NCI-H2171 (cell line): ENCODE results near the gene AICDA.
"Not testable (repeated sequence)": the region's sequence is repeated elsewhere in the genome, so short reads cannot be mapped to it uniquely, and the experiment has no call there.

Source experiments
- DNase-seq: peaks from one replicate; lab custom pipeline; 2025; lab: John Stamatoyannopoulos, UW

Gene AICDA

DNA sequence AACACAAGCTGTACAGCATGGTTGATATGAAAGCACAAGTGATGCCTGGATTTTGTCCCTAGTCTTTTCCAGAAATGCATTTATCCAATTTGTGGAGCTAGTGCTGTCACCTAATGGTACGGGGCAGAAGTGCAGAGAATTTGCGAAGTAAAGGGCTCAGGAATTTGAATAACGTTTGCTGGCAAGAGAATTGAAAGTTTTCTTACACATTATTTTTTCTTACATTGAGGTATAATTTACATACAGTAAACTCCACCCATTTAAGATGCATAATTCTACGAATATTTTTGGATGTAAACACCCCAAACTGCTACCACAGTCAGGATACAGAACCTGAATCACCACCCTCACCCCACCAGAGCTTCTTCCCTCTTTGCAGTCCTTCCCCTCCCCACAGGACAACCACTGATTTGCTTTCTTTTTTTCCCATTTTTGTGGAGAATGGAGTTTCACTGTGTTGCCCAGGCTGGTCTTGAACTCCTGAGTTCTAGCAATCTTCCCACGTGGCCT is 3.5 kb downstream of the AICDA start:
- DNase-seq: peak; percentile 52

DNA sequence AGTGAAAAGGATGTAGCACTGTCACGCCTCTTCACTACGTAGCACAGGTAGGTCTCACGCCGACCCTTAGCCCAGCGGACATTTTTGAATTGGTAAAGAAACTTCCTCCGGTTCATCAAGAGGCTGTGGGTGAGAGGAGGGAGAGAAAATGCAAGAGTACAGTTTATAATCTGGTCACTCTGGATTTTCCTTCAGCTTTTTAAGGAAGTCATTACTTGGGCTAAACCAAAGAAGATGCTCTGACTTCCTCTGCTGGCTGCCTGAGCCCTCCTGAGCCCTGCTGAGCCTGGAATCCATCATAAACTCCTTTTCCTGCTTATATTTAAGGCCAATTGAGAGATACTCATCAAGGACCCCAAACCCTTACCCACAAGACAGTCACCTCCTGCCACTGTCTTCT is 5.8 kb downstream of the AICDA start:
- DNase-seq: no peak

DNA sequence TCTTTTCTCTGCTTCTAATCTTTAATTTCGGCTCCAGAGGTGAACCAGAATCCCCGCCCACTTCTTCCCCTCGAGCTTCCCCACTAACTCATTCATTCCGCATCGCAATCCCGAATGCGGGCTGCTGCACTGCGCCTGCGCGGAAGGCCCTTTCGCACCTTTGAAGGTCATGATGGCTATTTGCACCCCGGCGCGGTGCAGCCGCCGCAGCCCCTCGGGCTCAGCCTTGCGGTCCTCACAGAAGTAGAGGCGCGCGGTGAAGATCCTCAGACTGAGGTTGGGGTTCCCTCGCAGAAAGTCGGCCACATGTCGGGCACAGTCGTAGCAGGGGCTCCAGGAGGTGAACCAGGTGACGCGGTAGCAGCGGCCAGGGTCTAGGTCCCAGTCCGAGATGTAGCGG is 7.6 kb downstream of the AICDA start:
- DNase-seq: no peak

DNA sequence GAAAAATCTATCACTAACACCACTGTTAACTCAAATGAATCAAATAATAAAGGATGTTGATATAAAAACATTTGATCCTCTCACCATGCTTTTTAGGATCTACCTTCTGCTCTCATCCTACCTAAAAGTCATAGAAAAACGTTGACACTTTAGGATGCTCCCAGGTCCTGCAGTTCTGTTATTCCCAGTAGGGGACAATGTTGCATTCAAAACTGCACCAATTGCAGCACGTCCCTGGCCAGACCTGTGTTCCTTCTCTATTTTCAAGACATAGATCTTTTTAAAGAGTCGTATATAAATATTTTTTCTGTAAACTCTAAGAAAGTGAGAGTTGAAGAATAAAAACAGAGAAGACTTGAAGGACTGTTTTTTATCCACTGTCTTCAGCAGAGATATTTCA is 8.8 kb downstream of the AICDA start:
- no peak for DNase-seq

DNA sequence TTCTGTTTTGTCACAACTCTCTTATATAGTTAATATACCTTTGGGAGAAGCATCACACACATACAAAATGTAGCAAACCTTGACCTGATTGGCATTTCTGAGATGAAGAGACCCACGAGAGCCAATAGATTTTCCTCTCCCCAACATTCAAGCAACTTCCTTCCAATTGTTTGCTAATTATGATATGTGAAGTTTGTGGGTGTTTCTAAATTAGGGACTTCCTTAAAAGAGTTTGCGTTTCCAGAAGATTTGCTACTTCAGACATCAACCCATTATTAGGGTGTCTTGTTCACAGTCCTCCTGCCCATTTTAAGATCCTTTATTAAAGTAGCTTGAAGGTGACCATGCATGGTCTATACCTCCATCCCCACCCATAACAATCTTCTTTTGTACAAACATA is 9.4 kb downstream of the AICDA start:
- DNase-seq: no peak

DNA sequence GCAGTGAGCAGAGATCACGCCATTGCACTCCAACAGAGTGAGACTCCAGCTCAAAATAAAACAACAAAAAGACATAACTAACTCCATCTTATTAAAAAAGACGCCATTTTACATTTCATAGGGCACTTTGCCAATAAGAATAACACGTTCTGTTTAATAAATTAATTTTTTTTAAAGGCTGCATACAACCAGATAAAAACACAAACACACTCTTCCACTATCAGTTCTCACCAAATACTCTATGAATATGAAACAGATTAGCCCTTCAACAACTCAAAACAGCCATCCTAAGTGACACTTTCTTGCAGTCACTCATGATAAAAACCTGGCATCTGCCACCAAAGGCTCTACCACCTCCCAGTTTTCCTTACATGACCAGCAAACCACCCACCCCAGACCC is 16.1 kb downstream of the AICDA start:
- DNase-seq: no peak

DNA sequence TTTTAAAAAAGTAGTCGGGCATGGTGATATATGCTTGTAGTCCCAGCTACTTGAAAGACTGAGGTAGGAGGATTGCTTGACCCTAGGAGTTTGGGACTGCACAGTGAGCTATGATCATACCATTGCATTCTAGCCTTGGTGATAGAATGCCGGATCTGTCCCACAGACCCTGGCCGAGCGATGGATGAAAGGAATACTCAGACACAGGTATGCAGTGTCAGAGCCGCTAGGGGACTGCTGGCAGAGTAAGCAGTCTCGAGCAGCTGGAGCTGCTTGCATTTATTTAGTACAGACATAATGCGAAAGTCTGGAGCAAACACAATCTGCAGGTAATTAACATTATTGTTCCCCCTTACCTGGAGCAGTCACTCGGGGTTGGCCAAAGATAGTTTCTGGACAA is 18.6 kb downstream of the AICDA start:
- no peak for DNase-seq

DNA sequence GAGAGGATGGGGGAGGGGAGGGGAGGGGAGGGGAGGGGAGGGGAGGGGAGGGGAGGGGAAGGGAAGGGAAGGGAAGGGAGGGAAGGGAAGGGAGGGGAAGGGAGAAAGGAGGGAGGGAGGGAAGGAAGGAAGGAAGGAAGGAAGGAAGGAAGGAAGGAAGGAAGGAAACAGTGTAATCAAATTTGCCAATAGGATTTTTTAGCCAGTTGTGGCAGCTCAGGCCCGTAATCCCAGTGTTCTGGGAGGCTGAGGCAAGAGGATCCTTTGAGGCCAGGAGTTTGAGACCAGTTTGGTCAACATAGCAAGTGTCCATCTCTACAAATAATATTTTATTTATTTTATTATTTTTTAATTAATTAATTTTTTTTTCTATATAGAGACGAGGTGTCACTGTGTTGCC is 19.4 kb downstream of the AICDA start:
- no peak for DNase-seq

DNA sequence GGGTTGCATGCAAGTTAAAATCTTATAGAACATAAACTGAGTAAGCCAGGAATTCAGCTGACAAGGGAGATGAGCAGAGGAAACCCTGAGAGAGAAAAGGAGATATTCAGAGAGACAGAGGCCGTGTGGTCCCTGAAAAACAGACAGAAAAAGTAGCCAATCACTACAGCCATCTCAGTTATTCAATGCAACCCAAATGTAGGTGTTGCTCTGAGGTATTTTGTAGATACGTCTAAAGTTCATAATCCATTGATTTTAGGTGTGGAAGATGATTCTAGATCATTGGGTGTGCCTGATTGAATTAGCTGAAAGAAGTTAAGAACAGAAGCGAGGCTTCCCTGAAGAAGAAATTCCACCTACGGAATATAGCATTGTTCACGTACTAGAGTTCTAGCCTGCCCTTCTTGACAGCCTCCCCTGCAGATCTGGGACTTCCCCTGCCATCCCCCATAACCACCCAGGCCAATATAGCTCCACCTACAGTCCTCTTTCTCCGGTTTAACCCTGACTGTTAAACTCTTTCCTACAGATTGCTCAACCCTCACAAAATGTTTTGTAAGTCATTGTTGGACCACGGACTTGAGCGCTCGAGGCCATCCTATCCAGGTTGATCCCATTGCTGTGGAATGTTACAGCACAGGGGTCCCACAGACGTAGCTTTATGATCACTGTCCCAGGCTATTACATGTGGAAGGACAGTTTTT is 21.7 kb downstream of the AICDA start:
- DNase-seq: no peak

DNA sequence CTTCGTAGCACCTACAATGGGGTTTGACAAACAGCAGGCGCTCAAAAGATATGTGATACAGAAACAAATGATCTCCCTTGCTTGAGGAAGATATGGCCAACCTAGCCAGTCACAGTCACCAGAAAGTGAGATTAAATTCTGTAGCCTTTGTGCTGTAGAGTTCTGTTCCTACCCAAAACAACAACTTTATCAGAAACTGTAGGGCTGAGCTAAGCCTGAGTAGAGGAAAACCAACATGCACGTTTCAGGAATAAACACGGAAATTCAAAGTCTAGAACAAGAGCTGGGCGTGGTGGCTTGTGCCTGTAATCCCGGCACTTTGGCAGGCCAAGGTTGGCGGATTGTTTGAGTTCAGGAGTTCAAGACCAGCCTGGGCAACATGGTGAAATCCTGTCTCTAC is 23.0 kb downstream of the AICDA start:
- no peak for DNase-seq

DNA sequence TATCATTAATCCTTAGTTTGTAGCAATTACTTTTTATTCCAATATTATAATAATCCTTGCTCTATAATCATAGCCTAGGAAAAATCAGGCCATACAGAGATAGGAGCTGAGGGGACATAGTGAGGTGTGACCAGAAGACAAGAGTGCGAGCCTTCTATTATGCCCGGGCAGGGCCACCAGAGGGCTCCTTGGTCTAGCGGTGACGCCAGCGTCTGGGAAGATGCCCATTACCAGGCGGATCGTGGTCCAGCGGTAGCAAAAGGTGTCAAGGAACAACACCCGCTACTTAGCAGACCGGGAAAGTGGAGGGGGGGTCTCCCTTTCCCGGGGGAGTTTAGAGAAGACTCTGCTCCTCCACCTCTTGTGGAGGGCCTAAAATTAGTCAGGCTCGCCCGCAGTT is 28.2 kb downstream of the AICDA start:
- not testable (repeated sequence) for DNase-seq

DNA sequence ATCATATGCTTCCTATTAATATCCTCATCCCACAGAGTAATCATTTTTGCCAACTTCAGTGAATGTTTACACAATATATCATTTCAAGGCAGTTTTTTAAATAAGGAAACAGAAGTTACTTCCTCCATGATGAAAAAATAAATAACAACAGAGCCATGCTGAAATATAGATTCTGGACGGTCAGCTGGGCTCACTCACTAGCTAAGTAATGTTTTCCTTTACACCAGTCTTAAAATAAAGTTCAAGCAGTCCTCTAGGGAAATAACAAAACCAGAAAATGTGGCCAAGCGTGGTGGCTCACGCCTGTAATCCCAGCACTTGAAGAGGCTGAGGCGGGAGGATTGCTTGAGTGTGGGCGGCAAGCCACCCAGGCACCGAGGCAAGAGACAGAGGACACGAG is 28.7 kb downstream of the AICDA start:
- no peak for DNase-seq

DNA sequence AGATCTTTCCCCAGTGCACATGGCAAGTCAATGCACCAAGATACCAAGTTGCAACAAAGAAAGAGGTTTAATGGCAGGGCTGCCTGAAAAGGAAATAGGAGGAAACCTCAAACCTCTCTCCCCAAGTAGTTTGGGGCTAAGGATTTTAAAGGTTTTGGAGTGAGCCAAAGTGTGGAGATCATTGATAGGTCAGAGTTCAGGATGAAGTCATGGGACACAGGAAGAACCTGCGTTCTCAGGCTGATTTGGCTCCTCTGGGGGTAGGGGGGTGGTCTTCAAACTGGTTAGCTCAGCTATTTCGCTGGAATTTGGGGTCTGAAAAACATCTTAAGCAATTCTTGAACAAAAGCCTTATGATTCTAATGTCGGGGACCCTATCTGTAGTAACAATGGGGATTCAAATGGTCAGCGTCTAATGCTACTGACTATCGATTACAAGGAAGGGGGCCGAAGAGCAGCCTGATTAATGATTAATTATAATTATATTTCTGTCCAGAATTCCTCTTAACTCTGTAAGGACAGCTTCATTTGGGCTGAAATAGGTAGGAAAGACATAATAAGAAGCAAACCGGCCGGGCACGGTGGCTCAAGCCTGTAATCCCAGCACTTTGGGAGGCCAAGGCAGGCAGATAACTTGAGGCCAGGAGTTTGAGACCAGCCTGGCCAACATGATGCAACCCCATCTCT is 31.4 kb downstream of the AICDA start:
- no peak for DNase-seq

DNA sequence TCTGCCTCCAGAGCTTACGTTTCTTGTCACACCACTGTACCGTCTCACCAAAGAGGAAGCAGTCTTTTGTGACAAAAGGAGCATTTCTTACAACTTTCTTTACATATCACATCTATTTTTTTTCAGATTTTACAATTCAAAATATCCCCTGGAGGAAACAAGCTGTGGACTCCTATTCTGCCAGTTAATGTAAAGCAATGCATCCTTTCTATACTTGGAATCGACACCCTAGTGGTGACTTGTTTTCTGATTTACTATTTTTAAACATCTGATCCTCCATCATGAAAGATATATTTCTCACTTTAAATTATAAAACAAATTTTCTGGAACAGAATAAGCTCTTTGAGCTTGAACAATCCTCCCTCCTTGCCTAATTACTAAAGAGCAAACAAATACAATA is 34.8 kb downstream of the AICDA start:
- no peak for DNase-seq

DNA sequence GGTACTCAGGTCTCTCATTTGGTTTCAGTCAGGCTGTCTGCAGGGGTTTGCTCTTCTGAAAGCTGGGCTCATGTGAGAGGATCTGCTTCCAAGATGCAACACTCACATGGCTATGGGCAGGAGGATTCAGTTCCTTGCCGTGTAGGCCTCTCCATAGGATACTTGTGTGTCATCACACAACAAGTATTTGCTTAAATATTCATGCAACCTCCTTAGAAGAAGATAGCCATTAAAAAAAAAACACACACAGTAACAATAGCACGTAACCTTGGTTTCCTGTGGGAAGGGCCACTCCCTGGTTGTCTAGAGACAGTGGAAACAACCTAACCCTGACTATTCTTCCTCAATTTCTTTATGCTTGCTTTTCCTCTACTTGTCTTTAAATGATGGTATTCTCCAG is 40.2 kb downstream of the AICDA start:
- no peak for DNase-seq

DNA sequence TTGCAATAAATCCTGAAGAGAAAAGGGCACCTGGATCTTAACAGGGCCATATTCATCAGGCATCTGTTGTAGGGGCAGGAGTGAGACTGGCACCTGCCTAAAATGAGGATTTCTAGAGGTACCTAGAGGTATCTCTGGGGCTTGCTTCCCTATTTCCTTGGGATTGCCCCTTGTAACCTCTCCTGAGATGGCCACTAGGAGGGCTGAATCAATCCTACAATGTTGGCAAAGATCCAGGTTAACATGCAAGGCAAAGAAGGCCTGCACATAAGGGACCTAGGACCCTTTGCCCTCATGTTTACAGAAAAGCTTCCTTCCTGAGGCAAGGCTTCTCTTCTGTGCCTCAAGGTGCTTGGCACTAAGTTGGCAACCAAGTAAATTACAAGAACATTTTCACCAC is 46.1 kb downstream of the AICDA start:
- no peak for DNase-seq

DNA sequence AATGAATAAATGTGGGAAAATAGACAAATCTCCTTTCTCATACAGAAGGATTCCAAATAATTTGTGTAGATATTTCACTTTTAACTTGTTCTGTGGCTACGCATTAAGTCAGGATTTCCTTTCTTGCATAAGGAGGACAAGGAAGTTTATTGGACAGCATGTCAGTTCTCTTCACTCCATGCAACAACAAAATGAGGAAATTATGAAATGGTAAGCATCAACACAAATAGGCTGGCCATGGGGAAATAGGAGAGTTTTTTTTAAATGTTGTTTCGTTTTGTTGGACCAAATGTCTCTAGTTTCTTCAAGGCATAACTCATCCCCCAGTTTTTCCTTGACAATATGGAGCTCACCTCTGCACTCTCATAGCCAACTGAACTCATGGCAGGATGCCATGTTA is 46.6 kb downstream of the AICDA start:
- not testable (repeated sequence) for DNase-seq

DNA sequence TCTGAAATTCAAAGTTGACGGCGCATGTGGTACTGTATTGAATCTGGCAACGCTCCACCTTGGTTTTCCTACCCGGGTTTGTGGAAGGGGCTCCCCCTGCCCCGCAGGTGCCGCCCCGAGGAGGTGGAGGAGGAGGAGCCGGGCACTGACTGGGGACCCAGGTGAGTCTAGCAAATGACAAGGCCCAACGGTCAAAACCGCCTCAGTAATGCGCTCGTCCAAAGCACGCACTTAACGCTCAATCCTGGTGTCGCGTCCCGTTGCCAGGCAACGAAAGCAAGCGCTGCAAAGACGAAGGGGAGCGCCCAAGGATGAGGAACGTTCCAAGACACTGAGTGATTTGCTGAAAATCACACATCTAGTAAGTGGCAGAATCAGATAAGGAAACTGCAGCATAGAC is 48.0 kb downstream of the AICDA start:
- no peak for DNase-seq

DNA sequence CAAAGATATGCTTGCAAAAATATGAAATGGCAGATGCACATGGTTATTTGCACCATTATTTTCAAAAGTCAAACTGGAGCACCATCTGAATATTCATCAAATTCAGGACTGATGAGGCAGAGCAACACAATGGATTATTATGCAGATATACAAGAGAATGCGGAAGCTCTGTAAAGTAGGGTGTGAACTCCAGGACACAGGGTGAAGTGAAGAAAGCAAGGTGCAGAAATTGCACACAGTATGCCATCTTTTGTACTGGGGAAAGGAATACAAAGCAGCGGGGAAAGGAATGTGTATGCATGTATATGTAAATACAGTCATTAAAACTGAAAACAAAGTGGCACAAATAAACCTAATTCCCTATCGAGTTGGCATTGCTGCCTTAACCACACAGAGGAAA is 49.3 kb downstream of the AICDA start:
- DNase-seq: no peak

DNA sequence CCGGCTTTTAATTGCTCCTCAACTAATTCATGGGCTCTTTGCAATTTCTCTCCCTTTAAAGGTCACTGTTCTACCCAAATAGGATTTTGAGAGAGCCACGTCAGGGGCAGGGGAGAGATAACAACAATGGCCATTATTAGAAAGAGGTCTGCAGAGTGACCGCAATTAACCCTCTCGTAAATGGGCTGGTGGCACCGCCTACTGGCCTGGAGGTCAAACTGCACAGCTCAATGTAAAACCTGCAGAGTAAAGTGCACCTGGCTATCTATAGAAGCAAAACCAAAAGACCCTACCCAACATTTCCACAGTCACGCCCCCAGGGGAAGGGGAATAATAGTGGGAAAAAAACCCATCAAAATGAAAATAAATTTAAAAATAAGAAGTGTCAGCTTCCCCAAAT is 50.3 kb downstream of the AICDA start:
- DNase-seq: no peak

DNA sequence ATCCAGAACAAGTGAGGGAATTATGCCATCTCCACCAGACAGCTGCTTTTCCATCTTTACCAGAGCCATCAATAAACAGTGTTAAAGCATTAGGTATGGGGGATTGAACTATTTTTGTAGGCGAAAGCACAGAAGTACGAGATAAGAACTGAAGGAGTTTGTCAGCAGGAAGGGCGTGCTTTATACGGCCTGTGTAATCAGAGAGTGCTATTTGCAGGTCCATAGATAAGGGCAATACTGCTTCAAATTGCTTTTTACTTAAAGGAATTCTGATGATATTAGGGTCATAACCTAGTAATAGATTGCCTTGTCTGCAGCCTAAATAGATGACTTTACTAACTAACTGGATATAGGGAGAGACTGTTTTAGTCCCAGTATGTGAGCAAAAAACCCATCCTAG is 51.6 kb downstream of the AICDA start:
- no peak for DNase-seq

DNA sequence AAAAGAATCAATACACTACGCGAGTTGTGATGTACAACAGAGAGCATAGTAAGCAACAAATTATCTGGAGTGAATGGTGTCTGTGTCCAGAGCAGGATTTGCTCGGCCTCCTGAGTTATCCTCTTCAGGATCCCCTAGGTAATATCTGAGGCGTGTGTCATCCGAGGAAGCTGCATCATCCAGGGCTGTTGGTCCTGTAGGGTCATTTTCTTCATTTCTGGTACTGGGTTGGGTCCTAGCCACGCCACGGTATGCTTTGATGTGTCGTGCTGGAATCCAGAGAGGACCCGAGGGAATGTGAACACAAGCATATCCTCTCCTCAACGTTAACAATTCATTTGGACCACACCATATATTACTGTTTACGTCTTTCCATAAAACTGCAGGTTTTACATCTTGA is 53.0 kb downstream of the AICDA start:
- no peak for DNase-seq

DNA sequence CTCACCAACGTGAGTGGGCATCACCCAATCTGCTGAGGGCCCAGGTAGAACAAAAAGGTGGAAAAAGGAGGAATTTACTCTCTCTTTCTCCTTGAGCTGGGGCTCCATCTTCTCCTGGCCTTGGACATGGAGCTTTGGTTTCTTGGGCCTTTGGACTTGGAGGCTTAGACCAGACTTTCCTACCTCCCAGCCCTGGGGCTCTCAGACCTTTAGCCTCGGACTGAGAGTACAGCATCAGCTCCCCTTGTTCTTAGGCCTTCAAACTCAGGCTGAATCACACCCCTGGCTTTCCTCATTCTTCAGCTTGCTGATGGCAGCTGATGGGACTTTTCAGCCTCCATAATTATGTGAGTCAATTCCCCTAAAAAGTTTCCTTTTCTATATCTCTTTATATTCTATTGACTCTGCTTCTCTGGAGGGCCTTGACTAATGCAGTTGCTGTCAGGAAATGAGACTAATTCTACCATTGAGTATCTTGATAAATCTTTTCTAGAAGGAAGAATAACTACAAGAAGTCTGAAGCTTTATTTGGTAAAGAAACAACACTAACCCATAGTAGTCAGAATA is 56.0 kb downstream of the AICDA start:
- no peak for DNase-seq
